ENCODE results near the gene CATSPER1. TPM values are rescaled to one million over a fixed set of nuclear protein-coding genes. Genes with fewer than 3 reads are reported as not detected.
A peak's percentile ranks its signal among the peaks of the same experiment; 100 is the strongest.

Gene CATSPER1
- total and polyA plus RNA-seq, 10 donors = 0.30 to 1.2 (median 0.70) TPM; not detected in 2

DNA sequence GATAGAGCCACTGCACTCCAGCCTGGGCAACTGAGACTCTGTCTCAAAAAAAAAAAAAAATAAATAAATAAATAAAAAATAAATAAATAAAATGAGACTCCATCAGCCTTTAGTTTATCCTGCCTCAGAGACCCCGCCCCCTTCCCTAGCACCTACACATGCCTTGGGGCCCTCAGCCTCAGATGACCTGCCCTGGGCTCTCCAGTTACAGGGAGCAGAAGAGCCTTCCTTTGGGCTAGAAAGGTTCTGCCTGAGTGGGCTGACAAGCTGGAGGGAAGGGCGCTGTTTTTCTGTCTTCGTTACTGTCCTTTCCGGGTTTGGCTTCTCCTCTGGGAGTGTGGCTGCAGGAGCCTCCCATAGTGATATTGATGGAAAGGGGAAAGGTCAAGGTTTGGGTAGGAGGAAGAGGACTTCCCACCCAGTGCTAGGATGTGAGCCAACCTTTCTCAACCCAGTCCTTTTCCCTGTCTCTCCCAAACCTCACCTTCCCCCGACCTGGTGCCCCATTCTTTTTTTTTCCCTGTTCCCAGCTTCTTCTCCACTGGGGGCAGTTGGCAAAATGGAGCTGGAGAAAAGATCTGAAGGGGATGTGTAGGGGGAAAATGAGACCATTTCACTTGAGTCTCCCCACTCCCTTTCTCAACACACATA, 24.4 kb upstream of the CATSPER1 start:
- no peaks in the 10 kb centered on the region for H3K9me3 ChIP-seq
- H3K4me3 ChIP-seq = peak overlapping the region in 2 of 8 donors; percentile 99 to 100
- TF ChIP-seq POLR2AphosphoS5 (IDR thresholded peaks at IDR 0.05) (no peak), POLR2A (IDR thresholded peaks at IDR 0.05) (no peak), CTCF (IDR thresholded peaks at IDR 0.05 in 8 of 11, conservative IDR thresholded peaks at IDR 0.05 in 3 of 11) (no peak)
- H3K4me1 ChIP-seq = peaks cover 20 to 58% (median 40%) of the 10 kb centered on the region in 6 donors
- DNase-seq = peak; percentile 58
- WGBS, 5 donors = 76 to 85% (median 79%) methylated on average over 5 of the region's 5 CpGs
- peak overlapping the region in 5 of 8 donors; percentile 90 to 93 (median 90) for H3K27ac ChIP-seq
- H3K27me3 ChIP-seq (replicated peaks in 1 of 7) = peaks cover 0 to 27% (median 10%) of the 10 kb centered on the region in 7 donors
- peaks cover 6 to 28% (median 21%) of the 10 kb centered on the region in 6 donors for H3K36me3 ChIP-seq
- intact Hi-C loops (cut with DNase I; ENCODE audit: low total_unique reads) = no loop called here

DNA sequence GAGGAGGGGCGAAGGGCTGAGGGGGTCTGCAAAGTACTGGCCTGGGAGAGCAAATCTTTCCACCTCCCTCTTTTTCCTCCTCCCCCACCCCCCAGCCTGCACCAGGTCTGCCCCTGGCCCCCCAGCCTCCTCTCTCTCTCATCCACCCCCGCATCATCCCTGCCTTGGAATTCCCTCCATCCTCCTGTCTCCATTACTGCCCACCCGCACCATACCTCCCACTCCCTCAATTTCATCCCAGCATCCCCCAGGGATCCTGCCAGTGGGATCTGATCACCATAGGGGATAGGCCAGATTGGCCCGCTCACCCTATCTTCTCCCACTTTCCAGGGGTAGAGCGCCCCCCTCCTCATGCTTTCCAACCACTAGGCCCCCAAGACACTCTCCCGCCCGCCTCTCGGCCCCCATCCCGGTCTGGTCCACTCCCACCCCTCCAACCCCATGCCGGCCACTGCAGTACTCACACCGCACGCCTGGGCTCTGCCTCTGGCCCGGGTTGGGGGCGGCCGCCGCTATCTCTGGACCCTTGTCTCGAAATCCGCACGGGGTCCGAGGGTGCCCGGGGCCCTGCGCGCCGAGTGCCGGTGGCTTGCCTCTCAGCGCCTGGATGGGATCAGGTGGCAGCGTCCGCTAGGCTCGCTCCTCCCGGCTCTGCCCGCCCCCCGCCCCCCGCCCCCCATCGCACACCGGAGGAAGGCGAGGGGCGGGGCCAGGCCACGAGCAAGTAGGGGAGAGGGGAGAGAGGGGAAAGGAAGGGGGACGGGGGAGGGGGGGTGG, 22.5 kb upstream of the CATSPER1 start, which contains the start of gene GAL3ST3:
TSS of gene GAL3ST3 (minus strand) at position 615 of the 777 bp plus-strand sequence. CDS start 3,746 bp downstream, outside the sequence.
- peaks cover 0 to 27% (median 10%) of the 10 kb centered on the region in 7 donors for H3K27me3 ChIP-seq (replicated peaks in 1 of 7)
- H3K4me3 ChIP-seq = peak within 1 kb of the TSS in 1 of 8 donors; percentile 31
- intact Hi-C loops (cut with DNase I; ENCODE audit: low total_unique reads) = no loop called here
- peaks cover 0 to 8% (median 2%) of the 10 kb centered on the region in 6 donors for H3K36me3 ChIP-seq
- 12 to 22% (median 20%) methylated on average over 26 to 39 of the region's 39 CpGs for WGBS, 5 donors
- no peaks in the 10 kb centered on the region for H3K9me3 ChIP-seq
- H3K4me1 ChIP-seq = peaks cover 21 to 51% (median 41%) of the 10 kb centered on the region in 6 donors
- no peak for TF ChIP-seq POLR2AphosphoS5 (IDR thresholded peaks at IDR 0.05)
- TF ChIP-seq CTCF (IDR thresholded peaks at IDR 0.05 in 8 of 11, conservative IDR thresholded peaks at IDR 0.05 in 3 of 11) = no peak
- TF ChIP-seq POLR2A (IDR thresholded peaks at IDR 0.05) = no peak
- DNase-seq = peak; percentile 72
- no peak within 1 kb of the TSS for H3K27ac ChIP-seq

DNA sequence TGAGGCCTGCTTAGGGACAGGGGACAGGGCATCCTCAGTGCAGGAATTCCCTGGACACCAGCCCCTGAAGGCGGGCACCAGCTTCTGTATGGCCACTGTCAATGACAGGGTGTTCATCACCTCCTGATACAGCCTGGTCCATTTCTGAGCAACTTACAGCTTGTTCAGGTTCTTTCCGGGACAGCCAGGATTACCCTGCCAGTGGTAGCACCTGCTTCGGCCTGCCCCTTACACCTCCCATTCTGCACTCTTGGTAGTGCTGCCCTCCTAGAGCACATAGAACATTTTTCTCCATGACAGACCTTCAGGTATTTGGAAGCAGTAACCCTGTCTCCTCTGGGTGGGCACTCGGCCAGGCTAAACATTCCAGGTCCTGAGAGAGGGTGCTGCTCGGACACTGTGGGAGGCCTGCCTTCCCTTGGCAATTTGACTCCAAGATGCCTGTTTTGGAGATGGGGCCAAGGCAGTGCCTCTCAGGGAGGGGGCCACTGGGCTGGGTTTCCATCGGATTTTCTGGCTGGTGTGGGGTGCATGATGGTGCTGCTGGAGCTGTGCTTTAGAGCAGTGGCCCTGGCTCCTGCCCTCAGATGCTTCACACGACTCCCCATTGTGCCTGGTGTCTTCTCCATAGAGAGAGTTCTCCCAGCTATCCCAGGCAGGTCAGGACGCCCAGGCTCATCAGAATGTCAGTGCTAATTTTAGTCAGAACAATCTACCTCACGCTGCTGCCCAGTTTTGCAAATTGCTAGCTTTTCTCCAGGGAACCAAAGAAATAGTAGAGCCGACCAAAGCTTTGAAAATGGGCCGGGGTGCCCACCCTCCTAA, 21.5 kb upstream of the CATSPER1 start:
- Histone ChIP-seq H3K27ac (no peak overlapping the region), H3K4me3 (no peak overlapping the region), H3K4me1 (peaks cover 11 to 41% (median 31%) of the 10 kb centered on the region in 6 donors), H3K36me3 (no peaks in the 10 kb centered on the region), H3K9me3 (no peaks in the 10 kb centered on the region), H3K27me3 (replicated peaks in 1 of 7) (peaks cover 0 to 27% (median 10%) of the 10 kb centered on the region in 7 donors)
- DNase-seq = peak; percentile 41
- 81 to 90% (median 87%) methylated on average over 10 to 11 of the region's 11 CpGs for WGBS, 5 donors
- intact Hi-C loops (cut with DNase I; ENCODE audit: low total_unique reads) = no loop called here
- TF ChIP-seq POLR2AphosphoS5 (IDR thresholded peaks at IDR 0.05) (no peak), CTCF (IDR thresholded peaks at IDR 0.05 in 8 of 11, conservative IDR thresholded peaks at IDR 0.05 in 3 of 11) (no peak), POLR2A (IDR thresholded peaks at IDR 0.05) (no peak)
